OCI-LY7 (cell line): ENCODE data around the gene PDK2.

Experiments
- EZH2phosphoT487 ChIP-seq: fragments of 200-600 bp; sonication (generic); IDR thresholded peaks from 2 replicates; pipeline ENCODE4 v1.6.1; 2018; ENCODE audit warnings: low read depth, borderline replicate concordance, mild to moderate bottlenecking, mixed run types, antibody characterized with exemption, low read length, moderate library complexity, mixed read lengths
- TF ChIP-seq, protein P1 (sequence below): fragments of 200-600 bp; sonication (generic); conservative IDR thresholded peaks from 2 replicates; pipeline ENCODE4 v1.5.1; 2014; ENCODE audit warnings: mild to moderate bottlenecking, antibody characterized with exemption, low read length, moderate library complexity, mixed read lengths

DNA sequence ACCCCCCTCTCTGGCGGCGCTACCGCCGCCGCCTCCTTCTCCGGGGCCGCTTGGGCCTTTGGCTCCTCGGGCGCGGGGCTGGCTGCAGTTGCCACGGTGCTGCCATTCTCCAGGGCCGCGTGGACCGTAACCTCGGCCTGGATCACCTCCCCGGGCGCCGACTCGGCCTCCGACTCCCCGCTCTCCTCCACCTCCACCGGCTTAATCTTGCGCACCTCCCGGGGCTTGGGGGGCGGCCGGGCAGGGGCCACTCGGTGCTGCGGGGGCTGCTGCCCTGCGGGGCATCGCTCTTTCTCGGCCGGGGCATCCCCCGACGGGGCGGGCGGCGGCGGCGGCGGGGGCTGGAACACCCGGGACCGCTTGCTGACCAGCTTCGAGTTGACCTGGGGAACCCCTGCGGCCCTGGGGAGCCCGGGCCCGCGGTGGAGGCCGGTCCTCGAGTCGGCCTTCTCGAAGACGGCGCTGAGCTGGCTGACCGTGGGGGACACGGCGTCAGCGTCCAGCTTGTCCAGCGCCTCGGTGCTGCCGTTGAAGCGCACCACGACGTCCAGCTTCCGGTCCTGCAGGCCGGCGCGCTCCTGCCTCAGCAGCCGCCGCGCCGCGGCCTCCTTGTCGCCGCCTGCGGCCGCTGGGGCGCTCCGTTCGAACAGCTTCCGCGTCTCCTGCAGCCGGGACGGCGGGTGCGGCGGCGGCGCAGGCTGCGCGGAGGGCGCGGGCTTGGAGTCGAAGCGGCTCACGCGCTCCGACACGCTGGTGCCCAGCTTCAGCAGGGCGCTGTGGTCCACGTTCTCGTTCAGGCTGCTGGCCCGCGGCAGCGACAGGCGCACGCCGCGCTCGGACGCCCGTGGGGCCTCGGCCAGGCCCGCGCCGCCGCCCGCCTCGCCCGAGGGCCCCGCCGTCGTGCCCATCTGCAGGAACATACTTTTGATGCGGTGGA, 54.5 kb downstream of the PDK2 start:
- TF ChIP-seq, protein P1, sequence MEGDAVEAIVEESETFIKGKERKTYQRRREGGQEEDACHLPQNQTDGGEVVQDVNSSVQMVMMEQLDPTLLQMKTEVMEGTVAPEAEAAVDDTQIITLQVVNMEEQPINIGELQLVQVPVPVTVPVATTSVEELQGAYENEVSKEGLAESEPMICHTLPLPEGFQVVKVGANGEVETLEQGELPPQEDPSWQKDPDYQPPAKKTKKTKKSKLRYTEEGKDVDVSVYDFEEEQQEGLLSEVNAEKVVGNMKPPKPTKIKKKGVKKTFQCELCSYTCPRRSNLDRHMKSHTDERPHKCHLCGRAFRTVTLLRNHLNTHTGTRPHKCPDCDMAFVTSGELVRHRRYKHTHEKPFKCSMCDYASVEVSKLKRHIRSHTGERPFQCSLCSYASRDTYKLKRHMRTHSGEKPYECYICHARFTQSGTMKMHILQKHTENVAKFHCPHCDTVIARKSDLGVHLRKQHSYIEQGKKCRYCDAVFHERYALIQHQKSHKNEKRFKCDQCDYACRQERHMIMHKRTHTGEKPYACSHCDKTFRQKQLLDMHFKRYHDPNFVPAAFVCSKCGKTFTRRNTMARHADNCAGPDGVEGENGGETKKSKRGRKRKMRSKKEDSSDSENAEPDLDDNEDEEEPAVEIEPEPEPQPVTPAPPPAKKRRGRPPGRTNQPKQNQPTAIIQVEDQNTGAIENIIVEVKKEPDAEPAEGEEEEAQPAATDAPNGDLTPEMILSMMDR: no peak
- no peak for TF ChIP-seq EZH2phosphoT487
